ENCODE measurements around the gene MSMB.

DNA sequence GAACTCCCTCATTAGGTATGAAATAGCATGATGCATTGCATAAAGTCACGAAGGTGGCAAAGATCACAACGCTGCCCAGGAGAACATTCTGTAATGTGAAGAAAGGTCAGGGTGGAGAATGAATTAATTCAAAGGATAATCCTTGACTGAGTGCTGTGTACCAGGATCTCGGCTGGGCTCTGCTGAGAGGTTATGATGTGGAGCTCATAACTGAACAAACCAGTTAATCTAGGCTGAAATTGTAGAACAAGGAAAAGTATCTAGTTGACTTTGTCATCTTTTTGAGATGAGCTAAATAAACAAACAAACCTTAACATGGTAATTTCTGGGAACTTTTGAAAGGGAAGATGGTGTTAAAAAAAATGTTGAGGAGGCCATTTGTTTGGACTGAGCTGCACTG lies 6.1 kb downstream of the MSMB start:
- TF ChIP-seq POLR2AphosphoS5 (IDR thresholded peaks at IDR 0.05; ENCODE audit: low read depth, low read length) = no peak
- no peak for TF ChIP-seq TAF1 (IDR thresholded peaks at IDR 0.05; ENCODE audit: borderline replicate concordance, insufficient read depth, low read length)
- TF ChIP-seq, protein P1, sequence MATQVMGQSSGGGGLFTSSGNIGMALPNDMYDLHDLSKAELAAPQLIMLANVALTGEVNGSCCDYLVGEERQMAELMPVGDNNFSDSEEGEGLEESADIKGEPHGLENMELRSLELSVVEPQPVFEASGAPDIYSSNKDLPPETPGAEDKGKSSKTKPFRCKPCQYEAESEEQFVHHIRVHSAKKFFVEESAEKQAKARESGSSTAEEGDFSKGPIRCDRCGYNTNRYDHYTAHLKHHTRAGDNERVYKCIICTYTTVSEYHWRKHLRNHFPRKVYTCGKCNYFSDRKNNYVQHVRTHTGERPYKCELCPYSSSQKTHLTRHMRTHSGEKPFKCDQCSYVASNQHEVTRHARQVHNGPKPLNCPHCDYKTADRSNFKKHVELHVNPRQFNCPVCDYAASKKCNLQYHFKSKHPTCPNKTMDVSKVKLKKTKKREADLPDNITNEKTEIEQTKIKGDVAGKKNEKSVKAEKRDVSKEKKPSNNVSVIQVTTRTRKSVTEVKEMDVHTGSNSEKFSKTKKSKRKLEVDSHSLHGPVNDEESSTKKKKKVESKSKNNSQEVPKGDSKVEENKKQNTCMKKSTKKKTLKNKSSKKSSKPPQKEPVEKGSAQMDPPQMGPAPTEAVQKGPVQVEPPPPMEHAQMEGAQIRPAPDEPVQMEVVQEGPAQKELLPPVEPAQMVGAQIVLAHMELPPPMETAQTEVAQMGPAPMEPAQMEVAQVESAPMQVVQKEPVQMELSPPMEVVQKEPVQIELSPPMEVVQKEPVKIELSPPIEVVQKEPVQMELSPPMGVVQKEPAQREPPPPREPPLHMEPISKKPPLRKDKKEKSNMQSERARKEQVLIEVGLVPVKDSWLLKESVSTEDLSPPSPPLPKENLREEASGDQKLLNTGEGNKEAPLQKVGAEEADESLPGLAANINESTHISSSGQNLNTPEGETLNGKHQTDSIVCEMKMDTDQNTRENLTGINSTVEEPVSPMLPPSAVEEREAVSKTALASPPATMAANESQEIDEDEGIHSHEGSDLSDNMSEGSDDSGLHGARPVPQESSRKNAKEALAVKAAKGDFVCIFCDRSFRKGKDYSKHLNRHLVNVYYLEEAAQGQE (IDR thresholded peaks at IDR 0.05; ENCODE audit: insufficient read depth in 1 of 2, low read depth in 2 of 2, low read length in 2 of 2) = no peak
